Activated CD8-positive, alpha-beta memory T cell treated with anti-CD3 and anti-CD28 coated beads, Interleukin-2, amount 50 U/mL, for 24 hours (primary cell): Measurements from ENCODE around the gene PPP1R12B.
"Not testable (repeated sequence)": the region's sequence is repeated elsewhere in the genome, so short reads cannot be mapped to it uniquely, and the experiment has no call there.

Source experiments
- DNase-seq: peaks from one replicate; pipeline ENCODE4 v3.0.0-alpha.2; 2020; ENCODE audit errors: extremely low read depth

Gene PPP1R12B

DNA sequence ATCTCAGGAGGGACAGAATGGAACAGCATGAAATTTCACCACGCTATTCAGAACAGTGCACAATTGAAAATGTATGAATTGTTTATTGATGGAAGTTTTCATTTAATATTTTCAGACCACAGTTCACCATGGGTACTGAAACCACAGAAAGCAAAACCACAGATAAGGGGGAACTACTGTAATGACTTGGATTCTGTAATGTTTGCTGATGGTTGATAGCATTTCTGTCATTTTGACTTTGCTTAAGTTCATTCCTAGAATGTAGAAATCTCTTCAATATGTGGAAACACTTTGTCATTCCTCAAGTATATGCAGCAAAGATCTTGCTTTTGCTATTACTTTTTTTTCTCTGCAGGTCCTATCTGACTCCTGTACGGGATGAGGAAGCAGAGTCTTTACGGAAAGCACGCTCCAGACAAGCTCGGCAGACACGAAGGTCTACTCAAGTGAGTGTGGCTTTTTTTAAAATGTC is 139.7 kb downstream of the PPP1R12B start:
- DNase-seq = not testable (repeated sequence)

DNA sequence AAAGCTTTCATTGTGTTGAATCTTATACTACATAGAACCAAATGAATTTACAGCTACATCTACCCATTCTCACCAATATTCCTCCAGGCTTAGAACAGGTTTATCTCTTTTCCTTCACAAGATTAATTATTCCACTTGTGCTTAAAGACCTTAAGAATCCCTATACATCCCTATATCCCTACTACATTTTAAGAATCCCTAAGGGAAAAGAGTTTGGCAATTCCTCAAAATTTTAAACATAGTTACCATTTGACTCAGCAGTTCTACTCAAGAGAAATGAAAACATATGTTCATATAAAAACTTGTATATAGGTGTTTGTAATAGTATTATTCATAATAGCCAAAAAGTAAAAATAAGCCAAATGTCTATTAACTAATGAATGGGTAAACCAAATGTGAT is 140.6 kb downstream of the PPP1R12B start:
- DNase-seq = not testable (repeated sequence)

DNA sequence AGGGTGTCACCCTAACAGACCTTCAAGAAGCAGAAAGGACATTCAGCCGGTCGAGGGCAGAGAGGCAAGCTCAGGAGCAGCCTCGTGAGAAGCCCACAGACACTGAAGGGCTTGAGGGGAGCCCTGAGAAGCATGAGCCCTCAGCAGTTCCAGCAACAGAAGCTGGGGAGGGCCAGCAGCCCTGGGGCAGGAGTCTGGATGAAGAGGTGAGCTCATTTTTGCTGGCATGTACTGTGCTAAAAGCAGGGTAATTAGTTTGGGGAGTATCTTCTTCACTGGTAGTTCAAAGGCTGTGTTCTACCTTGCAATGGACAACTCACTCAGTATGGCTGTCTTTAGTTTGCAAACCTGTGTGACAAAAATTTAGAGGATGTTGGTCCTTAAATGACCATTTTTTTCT is 144.6 kb downstream of the PPP1R12B start:
- not testable (repeated sequence) for DNase-seq

DNA sequence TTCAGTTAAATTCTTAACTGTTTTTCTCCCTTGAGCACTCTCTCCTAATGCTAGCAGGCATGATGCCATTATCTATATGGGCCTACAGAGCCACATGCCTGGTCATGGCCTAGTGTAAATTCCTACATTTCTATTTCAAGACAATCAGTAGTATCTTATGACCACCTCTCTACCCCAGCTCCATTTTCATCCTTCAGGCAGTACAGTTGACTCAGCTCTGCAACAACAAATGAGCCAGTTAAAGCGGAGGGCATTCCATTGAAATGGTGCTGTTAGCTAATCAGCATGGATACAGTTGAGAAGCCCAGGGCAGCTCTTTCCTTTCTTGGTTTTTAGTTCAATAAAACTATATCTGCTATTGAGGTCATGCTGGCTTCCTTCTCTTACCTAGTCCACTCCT is 150.0 kb downstream of the PPP1R12B start:
- no peak for DNase-seq

DNA sequence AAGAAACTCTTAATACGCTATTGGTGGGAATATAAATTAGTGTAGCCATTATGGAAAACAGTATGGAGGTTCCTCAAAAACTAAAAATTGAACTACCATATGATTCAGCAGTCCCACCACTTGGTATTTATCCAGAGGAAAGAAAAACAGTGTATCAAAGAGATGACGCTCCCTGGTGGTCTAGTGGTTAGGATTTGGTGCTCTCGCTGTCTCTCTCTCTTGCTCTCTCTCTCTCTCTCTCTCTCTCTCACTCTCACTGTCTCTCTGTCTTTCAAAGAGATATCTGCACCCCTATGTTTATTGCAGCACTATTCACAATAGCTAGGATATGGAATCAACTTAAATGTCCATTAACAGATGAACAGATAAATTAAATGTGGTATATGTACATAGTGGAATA is 151.5 kb downstream of the PPP1R12B start:
- not testable (repeated sequence) for DNase-seq

DNA sequence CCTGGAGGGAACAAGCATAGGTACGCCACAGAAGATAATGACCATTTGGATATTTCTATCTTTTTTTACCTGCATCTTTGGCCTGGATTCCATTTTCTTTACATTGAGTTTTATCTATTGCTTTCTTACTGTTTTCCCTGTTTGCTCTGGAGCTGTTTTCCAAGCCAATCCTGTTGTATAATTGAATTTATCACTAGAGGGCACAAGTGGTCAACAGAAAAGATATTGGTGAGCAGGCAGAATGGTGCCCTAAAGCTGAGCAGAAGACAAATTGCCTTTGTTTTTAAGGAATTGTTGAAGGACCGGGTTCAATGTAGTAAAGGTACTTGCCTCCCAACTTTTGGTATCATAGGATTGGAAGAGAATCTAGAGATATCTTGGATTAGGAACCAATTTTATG is 152.8 kb downstream of the PPP1R12B start:
- no peak for DNase-seq

DNA sequence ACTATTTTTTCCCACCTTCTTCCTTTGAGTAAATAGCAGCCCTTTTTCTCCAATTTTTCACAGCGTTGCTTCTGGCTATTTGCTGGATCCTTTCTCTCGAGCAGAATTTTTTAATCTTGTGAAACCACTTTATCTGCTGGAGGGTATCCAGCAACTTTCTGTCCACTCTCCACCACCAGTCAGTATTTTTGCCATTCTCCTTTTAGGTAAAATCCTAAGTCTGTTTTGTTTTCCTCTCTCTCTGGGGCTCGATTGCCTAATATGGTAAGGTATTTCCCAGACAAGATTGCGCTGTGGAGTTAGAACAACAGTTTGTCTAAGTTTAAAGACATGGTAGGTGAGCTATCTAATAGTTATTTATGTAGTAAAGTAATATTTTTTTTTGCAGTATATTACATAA is 156.9 kb downstream of the PPP1R12B start:
- DNase-seq = no peak

DNA sequence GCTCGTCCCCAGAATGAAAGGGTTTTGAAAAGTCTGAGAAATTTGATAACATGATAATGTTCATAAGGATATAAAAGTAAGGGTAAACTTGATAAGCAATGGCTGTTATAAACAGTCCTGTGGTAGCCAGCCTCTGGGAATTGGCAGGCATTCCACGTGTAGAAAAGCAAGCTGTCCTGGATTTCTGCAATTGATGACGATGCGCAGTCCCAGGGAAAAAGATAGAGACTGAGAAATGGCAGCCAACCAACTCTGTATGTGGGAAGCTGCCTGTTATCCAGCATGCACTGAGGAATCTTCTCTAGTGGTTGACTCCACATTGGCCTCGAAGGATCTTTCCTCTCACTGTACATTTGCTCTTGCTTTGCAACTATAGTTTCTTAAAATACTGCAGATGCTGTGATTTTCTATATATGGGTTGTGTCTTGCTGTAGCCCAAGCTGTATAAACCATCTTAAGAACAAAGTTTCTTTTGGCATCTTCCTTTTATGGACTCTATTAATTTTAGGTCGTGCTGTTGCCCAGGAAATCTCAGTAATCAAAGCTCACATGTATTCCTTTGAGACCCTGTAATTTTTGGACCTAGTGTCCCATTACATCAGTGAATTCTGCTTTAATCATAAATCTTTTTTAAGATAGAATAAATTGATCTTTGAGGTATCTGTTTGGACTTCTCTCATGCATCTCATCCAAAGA is 157.5 kb downstream of the PPP1R12B start:
- not testable (repeated sequence) for DNase-seq

DNA sequence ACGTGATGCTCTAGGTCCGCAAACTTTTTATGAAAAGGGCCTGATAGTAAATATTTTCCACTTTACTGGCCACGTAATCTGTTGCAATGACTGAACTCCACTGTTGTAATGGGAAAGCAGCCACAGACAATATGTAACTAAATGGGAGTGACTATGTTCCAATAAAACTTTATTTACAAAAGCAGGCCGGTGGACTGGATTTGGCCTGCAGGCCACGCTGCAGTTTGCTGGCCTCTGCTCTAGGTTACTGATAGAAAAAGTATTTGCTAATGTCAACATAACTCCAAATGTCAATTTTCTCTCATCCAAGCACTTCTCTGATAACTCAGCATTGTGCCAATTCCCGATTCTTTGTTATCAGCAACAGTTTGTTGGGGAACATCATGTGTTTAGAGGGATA is 160.4 kb downstream of the PPP1R12B start:
- not testable (repeated sequence) for DNase-seq

DNA sequence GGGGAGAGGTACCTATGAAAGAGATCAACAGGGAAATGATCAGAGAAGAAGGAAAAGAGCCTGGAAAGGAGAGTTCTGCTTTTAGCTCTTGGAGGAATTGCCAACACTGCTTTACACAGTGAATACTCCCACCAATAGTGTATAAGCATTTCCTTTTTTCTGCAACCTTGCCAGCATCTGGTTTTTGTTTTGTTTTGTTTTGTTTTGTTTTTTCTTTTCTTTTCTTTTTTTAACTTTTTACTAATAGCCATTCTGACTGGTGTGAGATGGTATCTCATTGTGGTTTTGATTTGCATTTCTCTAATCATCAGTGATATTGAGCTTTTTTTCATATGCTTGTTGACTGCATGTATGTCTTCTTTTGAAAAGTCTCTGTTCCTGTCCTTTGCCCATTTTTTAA is 165.4 kb downstream of the PPP1R12B start:
- DNase-seq = not testable (repeated sequence)

DNA sequence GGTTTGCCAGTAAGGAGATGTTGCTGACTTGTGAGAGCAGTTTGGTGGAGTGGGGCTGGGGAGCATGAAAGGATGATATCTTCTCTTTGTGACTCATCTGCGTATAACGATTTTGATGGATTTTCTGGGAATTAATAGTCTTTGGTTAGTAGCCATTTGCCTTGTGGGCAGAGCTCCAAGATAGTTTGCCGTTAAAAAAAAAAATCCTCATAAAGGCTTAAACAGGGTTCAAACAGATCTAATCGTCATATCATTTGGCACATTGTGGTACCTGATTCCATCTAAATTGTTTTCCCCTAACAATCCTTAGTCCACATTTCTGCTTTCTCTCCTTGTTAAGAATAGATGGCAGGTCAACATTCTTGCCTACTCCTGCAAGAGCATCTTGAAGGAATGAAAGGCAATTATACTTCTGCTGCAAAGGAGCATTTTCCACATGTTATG is 168.0 kb downstream of the PPP1R12B start:
- no peak for DNase-seq

DNA sequence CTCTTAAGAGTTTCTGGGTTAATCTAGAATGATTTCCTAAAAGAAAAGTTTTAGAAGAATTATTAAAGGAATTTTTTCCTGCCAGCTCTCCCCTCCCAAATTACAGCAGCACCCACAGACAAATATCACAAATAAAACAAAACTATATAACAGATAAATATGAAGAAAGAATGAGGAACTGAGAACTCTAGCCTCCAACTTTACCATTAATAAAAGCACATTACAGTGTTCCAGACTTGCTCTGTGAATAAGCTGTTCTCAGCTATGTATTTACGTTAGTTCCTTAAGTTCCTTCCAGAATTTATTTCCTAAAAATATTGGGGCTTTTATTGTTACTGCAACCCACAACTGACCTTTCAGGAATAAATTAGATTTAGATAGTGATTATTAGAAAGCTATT is 168.6 kb downstream of the PPP1R12B start:
- not testable (repeated sequence) for DNase-seq

DNA sequence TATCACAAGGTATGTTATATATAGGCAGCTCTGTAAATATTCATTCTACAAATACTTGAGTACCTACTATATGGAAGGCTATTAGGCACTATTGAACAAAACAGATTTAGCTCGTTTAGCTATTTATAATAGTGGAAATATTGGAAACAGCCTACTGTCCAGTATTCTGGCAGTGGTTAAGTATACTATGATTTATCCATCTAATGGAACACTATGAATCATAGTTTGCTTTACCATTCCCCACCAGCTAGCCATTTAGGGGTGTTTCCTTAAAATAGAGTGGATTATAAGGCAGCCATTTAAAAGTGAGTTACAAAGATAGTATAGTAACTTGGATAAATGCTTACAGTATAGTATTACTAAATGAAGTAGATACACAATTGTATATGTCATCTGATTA is 169.7 kb downstream of the PPP1R12B start:
- DNase-seq = not testable (repeated sequence)

DNA sequence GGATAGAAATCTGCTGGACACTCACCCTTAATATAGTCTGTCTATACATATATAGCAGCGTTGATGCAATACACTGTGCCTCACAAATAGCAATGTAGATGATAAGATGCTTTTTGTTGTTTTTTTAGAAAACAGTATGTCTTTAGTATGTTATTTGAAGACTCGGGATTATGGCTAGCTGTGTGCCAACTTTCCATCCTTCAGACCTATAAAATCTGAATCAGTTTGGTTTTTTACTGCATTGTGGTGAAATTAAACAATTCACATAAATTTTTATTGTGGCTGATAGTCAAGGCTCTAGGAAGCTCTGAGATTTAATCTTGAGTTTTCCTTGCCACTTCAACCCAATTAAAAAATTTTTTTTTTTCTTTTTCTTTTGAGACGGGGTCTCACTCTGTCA is 170.4 kb downstream of the PPP1R12B start:
- not testable (repeated sequence) for DNase-seq

DNA sequence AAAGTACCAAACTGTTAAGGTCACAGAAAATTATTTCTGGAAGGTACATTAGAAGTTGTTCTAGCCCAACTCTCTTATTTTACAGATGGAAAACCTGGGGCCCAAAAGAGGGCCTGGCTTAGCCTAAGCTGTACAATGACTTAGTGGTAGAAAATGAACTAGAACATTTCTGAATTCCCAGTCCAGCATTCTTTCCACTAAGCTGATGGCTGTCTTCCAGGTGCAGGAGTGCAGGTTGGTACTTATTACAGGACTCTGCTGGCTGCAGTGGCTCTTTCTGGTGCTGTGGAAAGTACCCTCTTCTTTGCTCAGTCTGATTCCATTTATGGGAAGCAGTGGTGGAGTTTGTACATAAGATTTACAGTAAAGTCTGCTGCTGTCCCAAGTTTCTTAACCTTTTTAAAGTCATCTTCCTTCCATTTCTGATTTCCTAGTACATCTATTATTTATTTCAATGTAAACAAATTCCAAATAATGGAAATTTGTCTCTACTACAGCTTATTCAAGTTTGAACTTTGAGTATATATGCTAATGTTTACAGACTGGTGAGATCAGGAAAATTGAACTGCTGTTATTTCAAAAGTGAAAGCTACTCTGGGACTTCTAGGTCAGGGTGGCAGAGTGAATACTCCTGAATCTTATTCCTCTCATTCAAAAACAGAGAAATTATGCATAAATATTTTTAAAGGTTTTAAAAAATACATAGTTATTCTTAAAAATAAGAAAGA is 171.8 kb downstream of the PPP1R12B start:
- DNase-seq = not testable (repeated sequence)

DNA sequence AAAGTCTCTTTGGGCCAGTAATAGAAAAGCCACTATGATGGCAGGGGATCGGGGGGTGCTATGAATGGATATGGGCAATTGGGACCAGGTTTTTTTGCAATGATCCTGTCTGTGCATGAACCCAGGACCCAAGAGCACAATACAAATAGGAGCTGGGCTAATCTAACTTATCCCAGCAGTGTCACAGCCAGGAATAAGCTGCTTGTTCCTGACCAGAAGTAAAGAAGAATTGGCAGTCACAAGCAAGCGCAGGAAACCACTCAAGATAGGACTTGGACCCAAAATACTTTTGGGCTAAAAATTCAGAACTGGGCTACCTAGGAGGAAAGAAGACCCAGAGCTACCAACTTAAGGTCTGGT is 172.3 kb downstream of the PPP1R12B start:
- DNase-seq = not testable (repeated sequence)

DNA sequence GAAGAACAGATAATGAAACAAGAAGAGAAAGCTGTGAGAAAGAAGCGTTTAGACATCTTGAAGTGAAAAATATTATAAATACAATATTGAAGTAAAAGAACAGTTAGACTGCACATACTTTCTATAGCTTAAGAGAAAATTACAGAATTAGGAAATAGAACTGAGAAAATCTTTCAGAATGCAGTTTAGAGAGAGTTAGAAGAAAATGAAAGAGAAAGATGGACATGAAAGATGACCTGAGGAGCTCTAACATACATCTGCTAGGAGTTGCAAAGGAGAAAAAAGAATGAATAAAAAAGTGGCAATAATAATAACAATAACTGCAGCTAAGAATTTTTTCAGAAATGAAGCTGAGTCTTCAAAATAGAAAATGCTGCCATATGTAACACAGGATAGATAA is 173.0 kb downstream of the PPP1R12B start:
- DNase-seq = not testable (repeated sequence)

DNA sequence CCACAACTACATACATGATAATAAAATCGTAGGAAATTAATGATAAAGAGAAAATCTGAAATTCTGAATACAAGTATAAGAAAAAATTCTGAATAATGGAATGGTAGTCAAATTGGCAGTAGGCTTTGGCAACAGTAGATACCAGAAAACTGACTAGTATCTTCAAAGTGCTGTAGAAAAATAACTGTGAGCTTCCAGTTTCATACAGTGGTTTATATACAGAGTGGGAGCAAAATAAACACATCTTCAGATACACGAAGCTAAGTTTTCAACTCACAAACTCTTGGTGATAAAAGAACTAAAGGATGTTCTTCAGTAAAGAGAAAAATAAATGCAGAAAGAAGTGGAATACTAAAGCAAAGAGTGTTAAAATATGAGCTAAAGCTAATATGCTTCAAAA is 173.4 kb downstream of the PPP1R12B start:
- DNase-seq = no peak

DNA sequence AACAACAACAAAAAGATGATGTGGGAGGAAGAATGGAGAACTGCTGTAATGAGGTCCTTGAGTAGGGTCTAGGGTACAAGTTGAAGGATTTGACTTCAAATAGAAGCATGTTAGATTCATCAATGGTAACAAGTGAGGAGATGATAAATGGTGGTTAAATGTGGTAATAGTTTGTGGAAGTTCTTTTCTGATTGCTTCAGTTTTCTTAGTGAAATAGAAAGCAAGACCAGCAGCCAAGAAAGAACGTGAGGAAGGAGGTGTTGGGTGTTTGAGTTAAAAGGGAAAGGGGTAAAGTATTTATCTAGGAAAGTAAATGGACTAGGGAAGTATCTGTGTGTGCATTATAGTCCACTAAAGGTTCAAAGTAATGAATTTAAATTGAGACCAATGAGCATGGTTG is 177.6 kb downstream of the PPP1R12B start:
- DNase-seq = not testable (repeated sequence)

DNA sequence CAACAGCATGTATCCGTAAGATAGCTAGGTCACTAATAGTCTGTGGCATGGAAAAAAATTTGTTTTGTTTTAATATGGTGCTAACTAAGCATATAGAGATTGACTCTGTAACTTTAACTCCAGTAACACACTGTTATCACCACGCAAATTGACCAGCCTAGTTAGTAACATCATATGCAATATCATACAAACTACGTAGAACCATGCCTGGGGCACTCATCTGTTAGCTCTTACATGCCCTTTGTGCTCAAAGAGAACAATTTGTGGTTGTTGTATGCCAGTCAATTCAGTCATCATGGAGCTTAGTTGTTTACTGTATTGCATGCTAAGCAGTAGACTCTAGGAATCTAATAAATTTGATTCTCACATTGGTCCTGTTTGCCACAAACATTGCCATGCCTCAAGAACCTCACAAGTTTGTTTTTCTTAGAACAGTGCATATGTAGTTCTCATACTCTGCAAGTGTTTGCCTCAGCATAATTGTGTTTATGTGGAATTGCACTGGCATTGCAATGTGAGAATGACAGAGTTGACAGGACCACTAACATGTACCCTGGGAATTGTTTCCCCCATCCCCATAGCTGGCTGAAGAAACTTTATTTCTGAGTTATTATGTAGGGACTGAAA is 179.7 kb downstream of the PPP1R12B start:
- not testable (repeated sequence) for DNase-seq

DNA sequence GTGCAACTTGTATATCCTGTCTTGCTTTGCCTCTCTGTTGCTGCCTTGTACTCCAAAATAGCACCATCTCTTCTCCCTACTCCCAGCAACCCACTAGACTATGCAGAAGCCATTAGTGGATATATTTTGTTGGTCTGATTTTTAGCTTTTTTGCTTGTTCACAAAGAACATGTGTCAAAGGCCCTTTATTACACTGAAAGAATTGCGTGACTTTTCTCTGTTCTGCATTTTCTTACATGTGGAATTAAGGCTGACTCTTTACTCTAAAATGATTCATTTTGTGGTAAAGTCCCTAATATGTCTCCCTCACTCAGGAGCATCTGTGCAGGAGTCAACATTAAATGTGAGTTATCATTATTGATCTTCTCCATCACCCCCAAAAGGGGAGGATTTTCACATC is 182.2 kb downstream of the PPP1R12B start:
- not testable (repeated sequence) for DNase-seq

DNA sequence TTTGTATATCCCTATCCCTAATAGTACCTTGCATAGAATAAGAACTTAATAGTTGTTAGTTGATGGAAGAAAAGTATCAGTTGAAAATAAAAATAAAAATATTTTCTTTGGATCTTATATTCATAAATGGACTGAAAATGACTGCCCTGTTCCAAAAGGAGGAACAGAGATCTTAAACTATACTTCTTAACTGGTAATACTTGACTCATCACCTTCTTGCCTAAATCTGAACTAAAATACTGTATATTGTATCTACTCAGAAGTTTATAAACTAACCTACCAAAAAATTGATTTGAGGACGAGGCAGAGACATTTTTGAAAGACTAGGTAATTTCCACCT is 182.9 kb downstream of the PPP1R12B start:
- DNase-seq = no peak
